Keratinocyte (primary cell): Measurements from ENCODE around the gene TMBIM1.

Experiments used
- EZH2 ChIP-seq: IDR thresholded peaks from one replicate; pipeline ENCODE4 v1.6.1; 2012; ENCODE audit warnings: inconsistent platforms, mild to moderate bottlenecking, low read length, moderate library complexity
- TF ChIP-seq, protein P1 (sequence below), 3 experiments: IDR thresholded peaks in 1 of 3; conservative IDR thresholded peaks in 1 of 3; optimal IDR thresholded peaks in 1 of 3; 2 replicates in 2 of 3; 3 replicates in 1 of 3; pipeline versions ENCODE3 to v1.5.1; 2011; ENCODE audit warnings: low read length in 3 of 3, mild to moderate bottlenecking in 3 of 3, moderate library complexity in 2 of 3, control low read depth in 1 of 3, inconsistent platforms in 1 of 3; ENCODE audit not compliant: insufficient read depth in 2 of 3; ENCODE audit errors: extremely low read depth in 1 of 3

DNA sequence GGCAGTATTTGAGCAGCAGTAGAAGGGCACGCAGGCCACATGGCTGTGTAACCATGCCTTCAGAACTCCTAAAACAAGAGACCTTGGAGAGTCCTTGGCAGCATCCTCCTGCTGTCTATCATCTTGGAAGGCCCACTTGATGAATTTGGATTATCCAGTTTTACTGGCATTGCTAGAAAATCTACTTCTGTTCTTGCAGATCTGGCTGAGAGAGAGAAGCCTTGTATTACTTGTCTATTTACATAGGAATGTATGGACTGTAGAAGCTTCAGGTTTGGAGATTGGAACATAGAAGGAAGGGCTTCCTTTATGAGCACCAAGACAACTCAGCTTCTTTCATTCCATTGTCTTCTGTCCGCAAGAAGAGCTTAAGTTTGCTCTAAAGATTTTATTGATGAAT lies 47.6 kb downstream of the TMBIM1 start:
- TF ChIP-seq, protein P1, sequence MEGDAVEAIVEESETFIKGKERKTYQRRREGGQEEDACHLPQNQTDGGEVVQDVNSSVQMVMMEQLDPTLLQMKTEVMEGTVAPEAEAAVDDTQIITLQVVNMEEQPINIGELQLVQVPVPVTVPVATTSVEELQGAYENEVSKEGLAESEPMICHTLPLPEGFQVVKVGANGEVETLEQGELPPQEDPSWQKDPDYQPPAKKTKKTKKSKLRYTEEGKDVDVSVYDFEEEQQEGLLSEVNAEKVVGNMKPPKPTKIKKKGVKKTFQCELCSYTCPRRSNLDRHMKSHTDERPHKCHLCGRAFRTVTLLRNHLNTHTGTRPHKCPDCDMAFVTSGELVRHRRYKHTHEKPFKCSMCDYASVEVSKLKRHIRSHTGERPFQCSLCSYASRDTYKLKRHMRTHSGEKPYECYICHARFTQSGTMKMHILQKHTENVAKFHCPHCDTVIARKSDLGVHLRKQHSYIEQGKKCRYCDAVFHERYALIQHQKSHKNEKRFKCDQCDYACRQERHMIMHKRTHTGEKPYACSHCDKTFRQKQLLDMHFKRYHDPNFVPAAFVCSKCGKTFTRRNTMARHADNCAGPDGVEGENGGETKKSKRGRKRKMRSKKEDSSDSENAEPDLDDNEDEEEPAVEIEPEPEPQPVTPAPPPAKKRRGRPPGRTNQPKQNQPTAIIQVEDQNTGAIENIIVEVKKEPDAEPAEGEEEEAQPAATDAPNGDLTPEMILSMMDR (optimal IDR thresholded peaks at IDR 0.05 in 1 of 3, IDR thresholded peaks at IDR 0.05 in 1 of 3, conservative IDR thresholded peaks at IDR 0.05 in 1 of 3; ENCODE audit: extremely low read depth in 1 of 3, insufficient read depth in 2 of 3, low read length in 3 of 3) = no peak
- TF ChIP-seq EZH2 = no peak
